ENCODE data around the gene ADAM22.

- TF ChIP-seq CTCF (IDR thresholded peaks at IDR 0.05) (no peak), POLR2A (IDR thresholded peaks at IDR 0.05) (no peak)
Measured at GRCh38 chr7:88089561-88089960, 155.5 kb downstream of the ADAM22 start.
